HCT116 (cell line): ENCODE data around the gene GIT1. TPM values are rescaled to one million over a fixed set of nuclear protein-coding genes. Genes with fewer than 3 reads are reported as not detected.
A peak's percentile ranks its signal among the peaks of the same experiment; 100 is the strongest.

Experiments used
- ATAC-seq: fragments of 200-7000 bp; cut with Tn5 transposase; 2 replicates; pipeline ENCODE4 v1.9.1; 2020; ENCODE audit warnings: mild to moderate bottlenecking, moderate library complexity
- BruUV-seq: library from RNA; stranded (reverse); fragments of 400-500 nt; replicated peaks from 2 replicates; lab custom pipeline; 2021; lab: Mats Ljungman, UMichigan
- CTCF ChIA-PET: fragments of 300-600 bp; sonication (Branson Sonifier 250); formaldehyde crosslinking; loops from one replicate; lab custom pipeline; 2021; ENCODE audit warnings: antibody characterized with exemption; lab: Charles Lee
- POLR2A ChIA-PET: fragments of 300-600, 350-600 bp; sonication (Branson Sonifier 250); formaldehyde crosslinking; loops from one replicate; lab custom pipeline; 2021; ENCODE audit warnings: antibody characterized with exemption; lab: Charles Lee
- RAD21 ChIA-PET, 2 experiments: fragments of 300-600 bp; sonication (Branson Sonifier 250); formaldehyde crosslinking; loops; one replicate each; lab custom pipeline; 2023; ENCODE audit warnings: low total read pairs in 2 of 2; ENCODE audit not compliant: uncharacterized antibody in 2 of 2, unreplicated experiment in 2 of 2, low non-redundant PET in 1 of 2; lab: Charles Lee
- DNase-seq: peaks from one replicate; pipeline ENCODE4 v3.0.0-alpha.2; 2010; ENCODE audit warnings: low read depth, low spot score
- H2AFZ ChIP-seq: fragments of 200-600 bp; shearing (Covaris generic), sonication (generic); 2 replicates; pipeline ENCODE4 v1.6.1; 2017; ENCODE audit warnings: low read depth, mixed run types, mixed read lengths, antibody characterized with exemption, low read length; ENCODE audit not compliant: poor library complexity, severe bottlenecking
- H3K27ac ChIP-seq: 2 replicates; pipeline ENCODE4 v1.5.1; 2012; ENCODE audit warnings: low read depth, low read length
- H3K27me3 ChIP-seq: fragments of 200-600 bp; sonication (generic); 2 replicates; pipeline ENCODE4 v1.6.1; 2016; ENCODE audit warnings: mixed run types, low read length, mixed read lengths; ENCODE audit not compliant: insufficient read depth
- H3K36me3 ChIP-seq, 2 experiments: fragments of 200-500 bp in 1 of 2; fragments of 200-600 bp in 1 of 2; sonication (Bioruptor generic) in 1 of 2; sonication (generic) in 1 of 2; 2 replicates each; pipeline versions ENCODE4 v1.5.1 to v1.6.1; 2014 to 2016; ENCODE audit warnings: low read length in 2 of 2, inconsistent platforms in 1 of 2, mixed read lengths in 1 of 2, mixed run types in 1 of 2; ENCODE audit not compliant: insufficient read depth in 2 of 2, control insufficient read depth in 1 of 2
- H3K4me1 ChIP-seq, 2 experiments: fragments of 200-600 bp in 1 of 2; sonication (generic) in 1 of 2; 2 replicates each; pipeline versions ENCODE4 v1.5.1 to v1.6.1; 2012 to 2017; ENCODE audit warnings: low read length in 2 of 2, inconsistent platforms in 1 of 2, mild to moderate bottlenecking in 1 of 2, mixed read lengths in 1 of 2, mixed run types in 1 of 2, moderate library complexity in 1 of 2; ENCODE audit not compliant: insufficient read depth in 2 of 2, control insufficient read depth in 1 of 2
- H3K4me2 ChIP-seq: fragments of 200-600 bp; sonication (generic); 2 replicates; pipeline ENCODE4 v1.6.1; 2017; ENCODE audit warnings: mixed run types, low read length, mixed read lengths
- H3K4me3 ChIP-seq, 2 experiments: fragments of 200-600 bp in 1 of 2; sonication (generic) in 1 of 2; replicated peaks in 1 of 2; 2 replicates each; pipeline ENCODE4 v1.5.1; 2011 to 2016; ENCODE audit warnings: low read length in 2 of 2, control low read depth in 1 of 2, low read depth in 1 of 2, mild to moderate bottlenecking in 1 of 2, mixed read lengths in 1 of 2, mixed run types in 1 of 2
- H3K79me2 ChIP-seq: fragments of 200-600 bp; sonication (generic); 2 replicates; pipeline ENCODE4 v1.6.1; 2017; ENCODE audit warnings: mild to moderate bottlenecking, mixed run types, low read length, moderate library complexity, mixed read lengths; ENCODE audit not compliant: insufficient read depth
- H3K9ac ChIP-seq: fragments of 200-600 bp; sonication (generic); 2 replicates; pipeline ENCODE4 v1.6.1; 2016; ENCODE audit warnings: low read length, mixed read lengths
- H3K9me2 ChIP-seq: fragments of 200-600 bp; sonication (generic), shearing (Covaris generic); 2 replicates; pipeline ENCODE4 v1.6.1; 2017; ENCODE audit warnings: mixed run types, mild to moderate bottlenecking, moderate library complexity; ENCODE audit not compliant: insufficient read depth
- H3K9me3 ChIP-seq, 2 experiments: fragments of 200-500 bp in 1 of 2; fragments of 200-600 bp in 1 of 2; sonication (Bioruptor generic) in 1 of 2; sonication (generic) in 1 of 2; 2 replicates each; pipeline ENCODE4 v1.6.1; 2014 to 2017; ENCODE audit warnings: low read length in 2 of 2, mixed read lengths in 2 of 2, inconsistent platforms in 1 of 2, low read depth in 1 of 2, mild to moderate bottlenecking in 1 of 2, mixed run types in 1 of 2, moderate library complexity in 1 of 2; ENCODE audit not compliant: control insufficient read depth in 1 of 2, insufficient read depth in 1 of 2
- H4K20me1 ChIP-seq: fragments of 200-600 bp; sonication (generic), shearing (Covaris generic); 2 replicates; pipeline ENCODE4 v1.6.1; 2017; ENCODE audit warnings: mixed run types, mild to moderate bottlenecking, moderate library complexity; ENCODE audit not compliant: insufficient read depth
- CBX3 ChIP-seq: IDR thresholded peaks from 2 replicates; pipeline ENCODE4 v1.6.1; 2012; ENCODE audit warnings: low read depth
- CEBPB ChIP-seq: IDR thresholded peaks from 2 replicates; pipeline ENCODE4 v1.6.1; 2012; ENCODE audit warnings: low read depth
- CTCF ChIP-seq, 3 experiments: fragments of 200-600 bp in 1 of 3; sonication (generic) in 1 of 3; IDR thresholded peaks in 2 of 3; conservative IDR thresholded peaks in 1 of 3; 2 replicates each; pipeline ENCODE4 v1.5.1; 2012 to 2017; ENCODE audit warnings: low read depth in 2 of 3, low read length in 2 of 3, antibody characterized with exemption in 1 of 3, borderline replicate concordance in 1 of 3, control low read depth in 1 of 3, mild to moderate bottlenecking in 1 of 3, mixed read lengths in 1 of 3, mixed run types in 1 of 3, moderate library complexity in 1 of 3; ENCODE audit not compliant: insufficient read depth in 1 of 3
- ELF1 ChIP-seq: IDR thresholded peaks from 2 replicates; pipeline ENCODE4 v1.6.1; 2012; ENCODE audit warnings: low read depth, borderline replicate concordance
- EZH2 ChIP-seq: fragments of 200-600 bp; sonication (generic); IDR thresholded peaks from 2 replicates; pipeline ENCODE4 v1.6.1; 2017; ENCODE audit warnings: antibody characterized with exemption, mixed run types
- EZH2phosphoT487 ChIP-seq: fragments of 200-600 bp; IDR thresholded peaks from 2 replicates; pipeline ENCODE4 v1.6.1; 2018; ENCODE audit warnings: antibody characterized with exemption, borderline replicate concordance
- FOSL1 ChIP-seq: IDR thresholded peaks from 2 replicates; pipeline ENCODE4 v1.6.1; 2012; ENCODE audit warnings: low read depth
- JUND ChIP-seq: IDR thresholded peaks from 2 replicates; pipeline ENCODE4 v1.6.1; 2012
- POLR2A ChIP-seq: IDR thresholded peaks from 2 replicates; pipeline ENCODE4 v1.7.0; 2011; ENCODE audit warnings: borderline replicate concordance; ENCODE audit not compliant: insufficient read depth, insufficient read length; ENCODE audit errors: extremely low read depth
- POLR2AphosphoS5 ChIP-seq: IDR thresholded peaks from 2 replicates; pipeline ENCODE4 v1.6.1; 2011; ENCODE audit warnings: mild to moderate bottlenecking, low read depth, low read length, moderate library complexity
- RAD21 ChIP-seq: IDR thresholded peaks from 2 replicates; pipeline ENCODE4 v1.6.1; 2012; ENCODE audit warnings: low read depth, mild to moderate bottlenecking
- REST ChIP-seq: IDR thresholded peaks from 2 replicates; pipeline ENCODE4 v1.6.1; 2012; ENCODE audit warnings: low read depth
- SIN3A ChIP-seq: IDR thresholded peaks from 2 replicates; pipeline ENCODE4 v1.6.1; 2012; ENCODE audit warnings: low read depth
- SP1 ChIP-seq: IDR thresholded peaks from 2 replicates; pipeline ENCODE4 v1.6.1; 2012; ENCODE audit warnings: low read depth
- SRF ChIP-seq: IDR thresholded peaks from 2 replicates; pipeline ENCODE4 v1.6.1; 2012; ENCODE audit warnings: low read depth
- TCF7L2 ChIP-seq: IDR thresholded peaks from 2 replicates; pipeline ENCODE4 v1.7.0; 2011; ENCODE audit warnings: borderline replicate concordance, inconsistent platforms; ENCODE audit not compliant: insufficient read depth, insufficient read length; ENCODE audit errors: extremely low read depth
- YY1 ChIP-seq: IDR thresholded peaks from 2 replicates; pipeline ENCODE4 v1.6.1; 2011; ENCODE audit warnings: low read length, low read depth, moderate library complexity, mild to moderate bottlenecking; ENCODE audit not compliant: insufficient replicate concordance; ENCODE audit errors: extremely low read depth
- ZFX ChIP-seq: fragments of 450-650 bp; IDR thresholded peaks from 2 replicates; pipeline ENCODE4 v1.6.1; 2017
- intact Hi-C: fragments of 100-400 bp; cut with micrococcal nuclease; formaldehyde crosslinking; loops from 2 replicates; pipeline ENCODE4 v1.10.0; 2022
- total RNA-seq: library from RNA; stranded (reverse); gene quantifications from one replicate; pipeline ENCODE4 v1.2.1, GENCODE V29; 2021; ENCODE audit not compliant: unreplicated experiment
- TF ChIP-seq, protein P1 (sequence below): IDR thresholded peaks from 2 replicates; pipeline ENCODE4 v1.6.1; 2012
- TF ChIP-seq, protein P2 (sequence below): IDR thresholded peaks from 2 replicates; pipeline ENCODE4 v1.6.1; 2012

Gene GIT1
- total RNA-seq, 1 experiment from 2014 or later = 76.5 TPM

DNA sequence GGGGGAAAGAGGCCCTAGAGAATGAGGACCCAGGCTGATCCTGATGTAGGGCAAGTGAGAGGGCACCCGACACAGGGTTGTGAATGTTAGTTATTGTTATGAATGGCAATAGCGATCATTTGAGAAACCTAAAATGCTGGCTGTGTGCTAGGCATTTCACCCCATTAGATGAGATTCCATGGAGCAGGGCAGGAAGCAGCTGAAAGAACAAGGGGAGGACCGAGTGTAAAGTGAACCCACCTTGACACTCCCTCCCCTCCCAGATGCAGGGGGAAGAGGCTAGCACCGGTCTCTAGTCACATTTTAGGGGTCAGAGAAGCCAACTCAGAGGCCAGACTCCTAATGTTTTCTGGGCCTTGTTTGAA, 33.8 kb upstream of the GIT1 start:
- ATAC-seq (no peak), DNase-seq (no peak)
- Histone ChIP-seq H3K9ac (peak overlapping the region; percentile 72), H3K9me3 (no peaks in the 10 kb centered on the region), H3K27me3 (no peaks in the 10 kb centered on the region), H3K4me1 (peaks cover 44 to 74% of the 10 kb centered on the region in 2 experiments), H3K36me3 (no peaks in the 10 kb centered on the region), H4K20me1 (no peaks in the 10 kb centered on the region), H3K9me2 (no peaks in the 10 kb centered on the region), H3K4me3 (peak overlapping the region in 1 of 2 experiments; percentile 80; a peak in 2 of 4 replicates), H3K79me2 (no peaks in the 10 kb centered on the region), H2AFZ (peak overlapping the region; percentile 31), H3K27ac (no peak overlapping the region), H3K4me2 (peak overlapping the region; percentile 97)
- intact Hi-C loops = no loop called here
- no TSS peak for BruUV-seq
- ChIA-PET POLR2A (interaction anchor here (1.6 kb wide), 1 partner anchor 31 kb away, joined by 4 read pairs; no protein-coding TSS in a partner anchor), RAD21 (interaction anchor here (0.8 kb wide), 2 partner anchors 16 kb away, joined by 3 read pairs; no protein-coding TSS in a partner anchor), CTCF (interaction anchor here (1.1 to 1.6 kb wide), 4 partner anchors 17 to 470 kb away, joined by 3 to 4 read pairs (median 3); no protein-coding TSS in a partner anchor)
- TF ChIP-seq CTCF (IDR thresholded peaks at IDR 0.05 in 2 of 3, conservative IDR thresholded peaks at IDR 0.05 in 1 of 3; ENCODE audit: borderline replicate concordance in 1 of 3, insufficient read depth in 1 of 3, low read depth in 2 of 3, low read length in 2 of 3) (no peak), SIN3A (no peak), EZH2 (no peak), POLR2A (no peak), ELF1 (no peak), TCF7L2 (no peak), CEBPB (no peak), YY1 (no peak), ZFX (no peak), RAD21 (no peak), SRF (no peak), SP1 (no peak), REST (no peak), EZH2phosphoT487 (no peak), POLR2AphosphoS5 (no peak), CBX3 (no peak), JUND (no peak), FOSL1 (no peak)
- TF ChIP-seq, protein P1, sequence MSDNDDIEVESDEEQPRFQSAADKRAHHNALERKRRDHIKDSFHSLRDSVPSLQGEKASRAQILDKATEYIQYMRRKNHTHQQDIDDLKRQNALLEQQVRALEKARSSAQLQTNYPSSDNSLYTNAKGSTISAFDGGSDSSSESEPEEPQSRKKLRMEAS = no peak
- TF ChIP-seq, protein P2, sequence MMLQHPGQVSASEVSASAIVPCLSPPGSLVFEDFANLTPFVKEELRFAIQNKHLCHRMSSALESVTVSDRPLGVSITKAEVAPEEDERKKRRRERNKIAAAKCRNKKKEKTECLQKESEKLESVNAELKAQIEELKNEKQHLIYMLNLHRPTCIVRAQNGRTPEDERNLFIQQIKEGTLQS = no peak
